Neuronal stem cell (in vitro differentiated cells): ENCODE measurements around the gene RFX4.

ENCODE experiments used
- DNase-seq: peaks from one replicate; pipeline ENCODE4 v3.0.0-alpha.2; 2013; ENCODE audit warnings: low spot score
- H2AFZ ChIP-seq: one replicate; pipeline ENCODE4 v1.6.1; 2013; ENCODE audit warnings: mild to moderate bottlenecking, low read length, inconsistent platforms
- H2AK5ac ChIP-seq: 2 replicates; pipeline ENCODE4 v1.6.1; 2013; ENCODE audit warnings: low read depth, mild to moderate bottlenecking, inconsistent platforms, low read length, moderate library complexity, mixed read lengths
- H2BK120ac ChIP-seq: 2 replicates; pipeline ENCODE4 v1.6.1; 2013; ENCODE audit warnings: low read depth, mild to moderate bottlenecking, inconsistent platforms, low read length, moderate library complexity, mixed read lengths
- H2BK12ac ChIP-seq: one replicate; pipeline ENCODE4 v1.6.1; 2013; ENCODE audit warnings: low read length, inconsistent platforms
- H2BK15ac ChIP-seq: 2 replicates; pipeline ENCODE4 v1.6.1; 2013; ENCODE audit warnings: mild to moderate bottlenecking, low read length, inconsistent platforms, mixed read lengths
- H2BK5ac ChIP-seq: one replicate; pipeline ENCODE4 v1.6.1; 2013; ENCODE audit warnings: inconsistent platforms, mild to moderate bottlenecking, low read length, moderate library complexity
- H3K14ac ChIP-seq: one replicate; pipeline ENCODE4 v1.6.1; 2013; ENCODE audit warnings: low read length, inconsistent platforms
- H3K18ac ChIP-seq: 2 replicates; pipeline ENCODE4 v1.6.1; 2013; ENCODE audit warnings: low read length, inconsistent platforms
- H3K23ac ChIP-seq: 2 replicates; pipeline ENCODE4 v1.6.1; 2013; ENCODE audit warnings: low read depth, mild to moderate bottlenecking, mixed read lengths, low read length, inconsistent platforms; ENCODE audit not compliant: poor library complexity
- H3K27ac ChIP-seq: replicated peaks from 3 replicates; pipeline ENCODE4 v1.5.1; 2013; ENCODE audit warnings: low read length, inconsistent platforms
- H3K27me3 ChIP-seq, 3 experiments: 2 replicates each; pipeline ENCODE4 v1.6.1; 2013; ENCODE audit warnings: low read length in 3 of 3, mild to moderate bottlenecking in 2 of 3, inconsistent platforms in 1 of 3, low read depth in 1 of 3, mixed read lengths in 1 of 3, moderate library complexity in 1 of 3; ENCODE audit not compliant: control insufficient read depth in 3 of 3, insufficient read depth in 3 of 3
- H3K36me3 ChIP-seq, 2 donors: replicated peaks in 1 of 2; 2 replicates each; pipeline ENCODE4 v1.6.1; 2013; ENCODE audit warnings: low read length in 2 of 2; ENCODE audit not compliant: control insufficient read depth in 2 of 2, insufficient read depth in 2 of 2
- H3K4ac ChIP-seq: 2 replicates; pipeline ENCODE4 v1.6.1; 2013; ENCODE audit warnings: inconsistent platforms, mild to moderate bottlenecking, low read length, moderate library complexity
- H3K4me1 ChIP-seq, 2 donors: 1 replicate in 1 of 2; 2 replicates in 1 of 2; pipeline ENCODE4 v1.6.1; 2013; ENCODE audit warnings: low read length in 2 of 2, low read depth in 1 of 2; ENCODE audit not compliant: control insufficient read depth in 2 of 2, insufficient read depth in 1 of 2
- H3K4me2 ChIP-seq: one replicate; pipeline ENCODE4 v1.6.1; 2013; ENCODE audit warnings: mild to moderate bottlenecking, low read length, inconsistent platforms; ENCODE audit not compliant: insufficient read depth, poor library complexity, severe bottlenecking
- H3K4me3 ChIP-seq, 2 donors: 2 replicates each; pipeline ENCODE4 v1.5.1; 2013; ENCODE audit warnings: low read length in 2 of 2, mild to moderate bottlenecking in 2 of 2, inconsistent platforms in 1 of 2, moderate library complexity in 1 of 2
- H3K79me1 ChIP-seq: one replicate; pipeline ENCODE4 v1.6.1; 2013; ENCODE audit warnings: low read depth, mild to moderate bottlenecking, inconsistent platforms, low read length, moderate library complexity
- H3K9ac ChIP-seq: one replicate; pipeline ENCODE4 v1.6.1; 2013; ENCODE audit warnings: mild to moderate bottlenecking, low read depth, low read length, inconsistent platforms; ENCODE audit not compliant: poor library complexity
- H3K9me3 ChIP-seq, 2 donors: replicated peaks in 1 of 2; 2 replicates each; pipeline versions ENCODE3 to v1.6.1; 2013; ENCODE audit warnings: low read length in 2 of 2, mild to moderate bottlenecking in 2 of 2, inconsistent platforms in 1 of 2, low read depth in 1 of 2, mixed read lengths in 1 of 2, moderate library complexity in 1 of 2; ENCODE audit not compliant: control insufficient read depth in 2 of 2, insufficient read depth in 1 of 2
- H4K8ac ChIP-seq: one replicate; pipeline ENCODE4 v1.6.1; 2013; ENCODE audit warnings: low read depth, mild to moderate bottlenecking, inconsistent platforms, low read length, moderate library complexity
- H4K91ac ChIP-seq: one replicate; pipeline ENCODE4 v1.6.1; 2013; ENCODE audit warnings: low read length, low read depth, mild to moderate bottlenecking, inconsistent platforms; ENCODE audit not compliant: poor library complexity
- WGBS, 2 donors: extraction: QIAGEN DNeasy Blood & Tissue Kit; methylation state at CpG; one replicate each; pipeline ENCODE4 v1.1.7; 2013; ENCODE audit warnings: missing lambda C conversion rate in 2 of 2, mixed read lengths in 1 of 2; ENCODE audit not compliant: insufficient read length in 2 of 2, insufficient replicate concordance in 1 of 2; ENCODE audit errors: extremely low coverage in 2 of 2; 5-methylcytosine and 5-hydroxymethylcytosine counted together

The RFX4 gene

GRCh38 chr12:106721915-106722314 is 139.1 kb downstream of the RFX4 start:
- no peak overlapping the region for H4K8ac ChIP-seq
- H3K79me1 ChIP-seq, result no peaks in the 10 kb centered on the region
- H3K36me3 ChIP-seq, result peaks cover 0 to 98% of the 10 kb centered on the region in 2 donors
- peak overlapping the region; percentile 73 for H3K18ac ChIP-seq
- no peak overlapping the region for H2BK15ac ChIP-seq
- H3K4ac ChIP-seq, result no peak overlapping the region
- H3K4me2 ChIP-seq, result no peak overlapping the region
- H4K91ac ChIP-seq, result no peak overlapping the region
- no CpG with 5 or more reads among the region's 1 CpG for WGBS, 2 donors
- no peak overlapping the region for H2AK5ac ChIP-seq
- no peak overlapping the region for H3K23ac ChIP-seq
- peaks cover 0 to 10% of the 10 kb centered on the region in 2 donors for H3K9me3 ChIP-seq
- no peak overlapping the region for H3K14ac ChIP-seq
- no peak overlapping the region for H2BK120ac ChIP-seq
- H3K4me1 ChIP-seq, result peaks cover 7 to 18% of the 10 kb centered on the region in 2 donors
- no peak overlapping the region for H3K4me3 ChIP-seq
- no peak overlapping the region for H2AFZ ChIP-seq
- no peak overlapping the region for H2BK5ac ChIP-seq
- H3K27me3 ChIP-seq, result no peaks in the 10 kb centered on the region
- H3K9ac ChIP-seq, result no peak overlapping the region
- no peak for DNase-seq
- no peak overlapping the region for H2BK12ac ChIP-seq
- no peak overlapping the region for H3K27ac ChIP-seq

GRCh38 chr12:106722837-106723236 is 140.0 kb downstream of the RFX4 start:
- Histone ChIP-seq H2BK15ac (no peak overlapping the region), H3K4me3 (no peak overlapping the region), H3K27ac (no peak overlapping the region), H3K18ac (no peak overlapping the region), H3K14ac (no peak overlapping the region), H2BK120ac (no peak overlapping the region), H2AFZ (no peak overlapping the region), H3K36me3 (peaks cover 0 to 98% of the 10 kb centered on the region in 2 donors), H4K8ac (no peak overlapping the region), H3K23ac (no peak overlapping the region), H3K79me1 (no peaks in the 10 kb centered on the region), H4K91ac (no peak overlapping the region), H2AK5ac (no peak overlapping the region), H3K4me2 (no peak overlapping the region), H3K4me1 (peaks cover 7 to 18% of the 10 kb centered on the region in 2 donors), H3K27me3 (no peaks in the 10 kb centered on the region), H2BK5ac (no peak overlapping the region), H2BK12ac (no peak overlapping the region), H3K9ac (no peak overlapping the region), H3K9me3 (peaks cover 0 to 13% of the 10 kb centered on the region in 2 donors), H3K4ac (no peak overlapping the region)
- no CpG with 5 or more reads among the region's 3 CpGs for WGBS, 2 donors
- peak; percentile 26 for DNase-seq

DNA sequence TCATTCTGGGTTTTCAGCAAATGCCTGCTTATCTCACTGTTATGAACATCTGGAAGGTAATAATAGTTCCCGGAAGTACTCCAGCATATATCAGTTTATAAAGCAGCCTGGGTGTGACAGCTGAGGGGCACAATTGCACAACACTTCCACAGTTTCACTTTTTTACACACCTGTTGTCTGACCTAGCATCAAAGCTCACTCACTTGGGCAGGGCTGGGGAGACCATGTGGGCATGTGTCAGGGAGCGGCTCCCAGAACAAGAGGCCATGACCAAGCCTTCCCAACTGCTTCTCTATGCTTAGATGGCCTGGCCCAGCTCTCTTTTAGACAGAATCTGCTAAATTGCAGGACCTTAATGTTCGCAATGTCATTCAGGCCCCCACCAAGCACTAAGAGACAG is 140.6 kb downstream of the RFX4 start:
- no peak overlapping the region for H2AFZ ChIP-seq
- no peak overlapping the region for H3K18ac ChIP-seq
- H3K27ac ChIP-seq, result no peak overlapping the region
- no peak for DNase-seq
- WGBS, 2 donors, result no CpG with 5 or more reads among the region's 3 CpGs
- peaks cover 0 to 98% of the 10 kb centered on the region in 2 donors for H3K36me3 ChIP-seq
- H3K79me1 ChIP-seq, result no peaks in the 10 kb centered on the region
- peaks cover 0 to 13% of the 10 kb centered on the region in 2 donors for H3K9me3 ChIP-seq
- H3K9ac ChIP-seq, result no peak overlapping the region
- peaks cover 7 to 18% of the 10 kb centered on the region in 2 donors for H3K4me1 ChIP-seq
- no peak overlapping the region for H2BK15ac ChIP-seq
- H2BK12ac ChIP-seq, result no peak overlapping the region
- H3K14ac ChIP-seq, result no peak overlapping the region
- H4K8ac ChIP-seq, result no peak overlapping the region
- H2BK120ac ChIP-seq, result no peak overlapping the region
- no peak overlapping the region for H3K4me2 ChIP-seq
- no peak overlapping the region for H2AK5ac ChIP-seq
- no peak overlapping the region for H2BK5ac ChIP-seq
- H3K4me3 ChIP-seq, result no peak overlapping the region
- no peak overlapping the region for H4K91ac ChIP-seq
- no peaks in the 10 kb centered on the region for H3K27me3 ChIP-seq
- no peak overlapping the region for H3K23ac ChIP-seq
- no peak overlapping the region for H3K4ac ChIP-seq

- peaks cover 0 to 13% of the 10 kb centered on the region in 2 donors for H3K9me3 ChIP-seq
- H3K18ac ChIP-seq, result no peak overlapping the region
- H2AFZ ChIP-seq, result no peak overlapping the region
- DNase-seq, result no peak
- H2BK12ac ChIP-seq, result no peak overlapping the region
- no peak overlapping the region for H3K23ac ChIP-seq
- H2BK5ac ChIP-seq, result no peak overlapping the region
- no peak overlapping the region for H3K27ac ChIP-seq
- no peak overlapping the region for H2BK15ac ChIP-seq
- H3K27me3 ChIP-seq, result no peaks in the 10 kb centered on the region
- H3K14ac ChIP-seq, result no peak overlapping the region
- no peak overlapping the region for H2BK120ac ChIP-seq
- no peaks in the 10 kb centered on the region for H3K79me1 ChIP-seq
- H3K4me3 ChIP-seq, result no peak overlapping the region
- no peak overlapping the region for H4K91ac ChIP-seq
- H2AK5ac ChIP-seq, result no peak overlapping the region
- H3K4me2 ChIP-seq, result no peak overlapping the region
- H3K9ac ChIP-seq, result no peak overlapping the region
- peaks cover 7 to 18% of the 10 kb centered on the region in 2 donors for H3K4me1 ChIP-seq
- peaks cover 0 to 100% of the 10 kb centered on the region in 2 donors for H3K36me3 ChIP-seq
- no peak overlapping the region for H4K8ac ChIP-seq
- no CpG with 5 or more reads among the region's 1 CpG for WGBS, 2 donors
- no peak overlapping the region for H3K4ac ChIP-seq
Measured at GRCh38 chr12:106724116-106724515, 141.3 kb downstream of the RFX4 start.
